RCC 7860 (cell line): ENCODE results near the gene CCDC197.

Experiments used
- DNase-seq: peaks from one replicate; pipeline ENCODE4 v3.0.0-alpha.2; 2015; ENCODE audit warnings: low spot score
- FAIRE-seq: peaks from 2 replicates; lab custom pipeline; 2012; peaks lifted over from hg19 to GRCh38; lab: Jason Lieb, UNC

CCDC197 gene

DNA sequence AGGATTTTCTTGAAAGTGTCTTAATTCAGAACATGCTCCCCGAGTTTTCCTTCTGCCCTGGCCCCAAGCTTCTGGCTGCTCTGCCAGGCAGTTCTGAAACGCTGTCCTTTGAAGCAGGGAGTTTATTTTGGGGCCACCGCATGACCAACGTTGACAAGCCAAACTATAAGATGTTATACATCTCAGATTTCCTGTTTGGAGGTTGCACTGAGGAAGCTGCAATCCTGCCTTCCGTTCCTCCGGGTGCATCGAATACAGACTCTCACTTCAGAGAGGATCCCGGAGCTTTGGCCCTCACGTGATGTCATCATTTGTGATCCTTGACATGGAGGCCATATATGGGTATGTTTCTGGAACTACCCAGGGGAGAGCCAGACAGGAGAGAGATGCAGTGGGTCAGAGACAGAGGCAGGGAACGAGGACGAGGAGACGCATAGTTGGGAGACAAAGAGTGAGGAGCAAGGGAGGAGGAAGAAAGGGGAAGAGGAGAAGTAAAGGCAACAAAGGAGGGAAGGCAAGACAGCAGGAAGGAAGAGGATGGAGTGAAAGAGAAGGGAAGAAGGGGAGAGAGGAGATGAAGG lies 20.5 kb upstream of the CCDC197 start, which contains the start of gene ASB2:
ASB2 (minus strand) TSS at position 94 of the 581 bp plus-strand sequence. CDS start 12,031 bp downstream, outside the sequence.
- FAIRE-seq (no peak), DNase-seq (no peak)

DNA sequence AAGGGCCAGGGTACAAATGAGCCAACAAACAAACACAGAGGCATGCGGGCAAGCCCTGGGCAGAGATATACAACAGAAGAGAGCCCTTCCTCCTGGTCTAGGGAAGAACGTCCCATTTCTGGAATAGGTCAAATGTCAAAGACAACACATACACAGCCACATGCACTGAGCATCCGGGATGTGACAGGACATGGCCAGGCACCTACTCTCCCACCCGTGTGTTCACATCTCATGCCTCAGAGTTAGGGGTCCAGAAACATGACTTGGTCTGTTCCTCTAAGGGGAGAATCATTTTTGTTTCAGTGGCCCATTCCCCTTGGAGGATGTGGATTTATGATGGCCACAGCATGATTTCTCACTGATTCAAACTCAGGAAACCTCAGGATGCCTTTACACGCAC lies 19.9 kb upstream of the CCDC197 start:
- DNase-seq (no peak), FAIRE-seq (no peak)

DNA sequence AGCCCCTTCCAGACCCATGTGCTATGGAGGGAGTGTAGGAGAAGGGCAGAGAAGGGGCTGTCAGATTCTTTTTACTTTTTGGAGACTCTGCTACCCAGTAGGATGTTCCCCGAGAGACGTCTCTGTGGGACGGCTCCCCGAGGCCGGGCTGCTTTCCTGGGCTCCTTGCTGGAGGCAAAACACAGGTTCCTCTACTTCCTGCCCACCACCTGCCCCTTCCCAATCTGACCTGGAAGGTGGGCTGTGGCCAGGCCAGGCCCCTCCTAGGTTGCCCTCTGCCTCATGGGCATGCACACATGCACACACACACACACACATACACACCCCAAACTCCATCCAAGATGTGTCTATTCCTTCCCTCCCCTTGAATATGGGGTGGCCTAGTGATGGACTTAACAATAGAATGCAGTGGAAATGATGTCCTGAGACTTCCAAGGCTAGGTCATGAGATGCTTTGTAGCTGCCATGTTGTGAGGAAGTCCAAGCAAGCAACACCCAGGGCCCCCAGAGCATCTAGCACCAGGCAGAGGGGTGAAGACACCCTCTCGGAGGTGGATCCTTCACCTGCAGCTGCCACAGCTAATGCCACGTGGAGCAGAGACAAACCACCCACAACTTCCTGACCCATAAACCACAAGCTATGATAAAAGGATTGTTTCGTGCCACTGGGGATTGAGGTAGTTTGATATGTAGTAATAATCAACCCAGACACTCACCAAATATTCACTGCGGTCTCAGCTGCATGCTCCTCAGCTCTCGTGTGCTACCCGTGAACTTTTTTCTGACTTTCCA lies 19.1 kb upstream of the CCDC197 start:
- peak; percentile 70 for DNase-seq
- FAIRE-seq, result peak; percentile 89

DNA sequence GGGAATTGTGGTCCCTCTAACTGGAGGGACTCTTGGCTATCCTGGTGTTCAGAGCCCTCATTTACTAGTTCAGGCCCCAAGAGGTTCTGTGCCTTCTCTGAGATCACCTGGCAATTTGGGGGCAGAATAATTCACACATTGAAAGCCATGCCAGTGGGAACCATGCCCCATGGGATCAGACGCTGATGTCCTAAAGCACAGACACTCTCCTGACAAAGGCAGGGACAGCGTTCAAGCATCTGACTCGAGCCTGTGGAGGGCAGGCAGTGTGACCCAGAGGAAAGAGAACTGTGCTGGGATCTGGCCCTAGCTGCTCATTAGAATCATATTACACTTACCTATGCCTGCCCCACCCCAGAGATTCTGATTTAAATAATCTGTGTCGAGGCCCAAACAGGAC lies 18.4 kb upstream of the CCDC197 start:
- DNase-seq (no peak), FAIRE-seq (no peak)

DNA sequence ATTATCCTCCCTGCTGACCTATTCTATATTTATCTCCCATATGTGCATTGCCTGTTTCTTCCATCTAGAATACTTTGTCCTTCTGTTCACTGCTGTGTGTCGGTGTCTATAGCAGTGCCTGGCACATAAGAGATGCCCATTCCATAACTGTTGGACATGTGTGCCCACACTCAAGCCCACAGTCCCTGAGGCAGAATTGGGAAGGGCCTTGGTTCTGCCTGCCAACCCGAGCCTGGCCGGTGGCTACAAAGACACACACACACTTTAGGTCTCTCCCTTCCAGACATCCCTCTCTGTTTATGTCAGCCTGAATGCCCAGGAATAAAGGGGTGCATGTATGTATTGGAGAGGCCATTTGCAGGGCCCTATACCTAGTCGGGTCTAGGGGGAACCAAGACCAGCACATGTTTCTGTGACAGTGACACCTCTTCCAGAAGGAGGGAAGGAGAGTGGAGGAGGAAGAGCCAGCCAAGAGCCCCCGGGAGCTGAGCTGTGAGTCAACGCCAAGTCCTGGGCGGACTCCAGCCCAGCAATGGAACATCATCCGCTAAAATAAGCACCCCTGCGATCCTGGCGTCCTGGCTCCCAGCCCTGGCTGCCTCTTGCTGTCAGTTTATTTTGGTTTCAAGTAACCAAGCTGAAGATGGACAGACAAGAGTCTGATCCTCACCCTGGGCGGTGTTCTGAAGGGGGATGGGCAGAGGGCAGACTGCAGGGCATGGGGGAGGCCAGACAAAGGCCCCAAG lies 16.5 kb upstream of the CCDC197 start:
- FAIRE-seq (no peak), DNase-seq (no peak)

DNA sequence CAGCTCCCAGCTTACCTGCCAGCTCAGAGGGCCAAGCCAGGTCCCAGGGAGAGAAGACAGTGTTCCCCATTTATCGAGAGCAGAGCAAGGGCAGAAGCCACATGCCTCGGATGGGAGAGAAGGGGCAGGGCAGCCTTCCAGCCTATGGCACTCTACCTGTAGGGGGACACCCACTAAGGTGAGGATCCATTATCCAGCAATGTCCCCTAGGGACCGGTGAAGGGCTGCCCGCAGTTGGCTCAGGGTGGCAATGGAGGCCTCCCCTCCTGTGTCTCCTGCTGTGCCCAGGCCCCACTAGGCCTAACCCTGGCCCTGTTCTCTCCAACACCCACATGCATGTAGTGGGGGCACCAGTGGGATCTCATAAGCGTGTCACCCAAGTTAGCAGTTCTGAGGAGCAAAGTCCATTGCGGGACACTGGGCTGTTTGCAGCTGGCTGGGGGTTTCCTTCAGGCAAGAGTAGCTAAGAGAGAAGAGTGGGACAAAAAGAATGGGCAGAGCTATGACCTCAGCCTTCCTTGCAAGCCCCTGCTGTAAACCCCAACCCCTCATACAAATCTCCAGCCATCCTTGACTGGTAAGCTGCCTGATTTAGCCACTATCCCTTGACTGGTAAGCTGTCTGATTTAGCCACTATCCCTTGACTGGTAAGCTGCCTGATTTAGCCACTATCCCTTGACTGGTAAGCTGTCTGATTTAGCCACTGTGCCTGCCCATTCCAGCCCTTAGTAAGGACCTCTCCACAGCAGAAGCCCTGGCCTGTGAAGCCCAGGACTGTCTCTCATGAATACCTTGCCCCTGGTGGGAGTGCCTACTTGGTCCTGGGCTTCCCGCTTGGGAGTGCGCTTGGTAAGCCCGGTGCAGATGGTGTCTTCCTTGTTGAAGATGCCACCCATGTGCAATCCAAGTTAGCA lies 15.5 kb upstream of the CCDC197 start:
- no peak for FAIRE-seq
- DNase-seq, result no peak

DNA sequence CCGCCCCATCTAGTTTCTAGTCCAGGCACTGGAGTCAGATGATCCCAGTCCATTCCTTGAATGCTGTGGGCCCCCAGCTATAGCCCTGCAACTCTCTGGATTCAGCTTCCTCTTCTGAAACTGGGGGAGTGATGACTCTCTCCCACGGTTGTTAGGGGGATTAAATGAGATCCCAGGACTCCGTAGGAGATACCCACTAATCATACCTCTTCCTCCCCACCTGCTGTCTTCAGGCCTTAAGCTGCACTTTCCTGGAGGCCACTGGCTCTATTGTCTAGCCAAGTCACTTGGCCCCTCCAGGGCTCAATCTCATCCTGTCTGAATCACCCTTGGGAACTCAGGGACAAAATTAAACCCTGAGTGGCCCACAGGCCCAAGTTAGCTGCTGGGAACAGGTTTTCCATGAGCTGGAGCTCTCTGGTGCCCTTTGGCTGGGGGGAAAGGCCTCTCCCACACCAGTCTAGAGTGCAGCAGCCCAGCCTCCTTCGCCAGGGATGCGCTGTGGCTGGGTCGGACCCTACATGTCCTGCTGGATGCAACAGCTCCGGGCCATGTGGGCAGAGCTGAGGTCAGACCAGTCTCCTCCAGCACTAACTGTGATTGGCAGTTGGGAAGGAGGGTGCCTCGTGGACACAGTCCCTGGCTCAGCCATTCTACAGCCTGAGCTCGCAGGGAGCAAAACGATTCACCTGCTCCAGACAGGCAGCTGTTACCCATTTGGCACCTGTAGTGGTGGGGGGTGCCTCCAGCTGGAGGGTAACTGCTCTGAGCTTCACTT lies 14.7 kb upstream of the CCDC197 start:
- no peak for DNase-seq
- FAIRE-seq, result no peak

DNA sequence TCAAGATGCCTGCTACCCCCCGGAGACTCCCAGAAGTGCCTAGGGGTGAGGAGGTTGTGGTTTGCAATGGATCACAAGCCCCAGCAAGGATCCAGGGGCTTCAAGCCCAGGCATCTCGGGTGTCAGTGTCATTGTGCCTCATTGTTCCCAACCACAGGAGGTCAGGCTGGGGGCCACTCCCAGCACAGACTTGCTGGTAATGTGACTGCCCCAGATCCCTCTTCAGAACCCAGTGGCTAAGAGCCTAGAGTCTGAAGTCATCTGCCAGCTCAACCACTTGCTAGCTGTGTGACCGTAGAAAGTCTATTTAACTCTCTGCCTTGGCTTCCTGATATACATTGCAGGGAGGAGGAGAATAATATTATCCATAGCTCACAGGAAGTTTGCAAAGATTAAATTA lies 13.0 kb upstream of the CCDC197 start:
- no peak for FAIRE-seq

DNA sequence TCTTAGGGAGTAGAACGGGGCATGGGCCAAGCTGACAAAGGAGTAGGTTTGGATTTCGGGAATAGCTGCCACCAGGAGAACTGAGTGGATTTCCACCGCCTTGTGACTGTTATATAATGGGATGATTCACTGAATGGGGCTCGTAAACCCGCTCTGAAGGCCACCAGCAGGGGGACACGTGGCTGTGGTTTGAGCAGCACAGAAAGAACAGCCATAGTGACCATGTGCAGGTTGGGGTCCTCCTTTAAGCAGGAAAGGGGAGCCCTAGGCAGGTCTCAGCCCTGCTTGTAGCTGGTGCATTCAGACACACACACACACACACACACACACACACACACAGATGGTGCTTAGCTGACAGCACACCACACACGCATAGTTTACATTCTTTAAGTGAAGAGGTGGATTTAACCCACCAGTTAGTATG lies 12.1 kb upstream of the CCDC197 start:
- no peak for FAIRE-seq
- peak; percentile 33 for DNase-seq

More for the DNA sequence above, 13.0 kb upstream of the CCDC197 start:
- peak; percentile 64 for DNase-seq

DNA sequence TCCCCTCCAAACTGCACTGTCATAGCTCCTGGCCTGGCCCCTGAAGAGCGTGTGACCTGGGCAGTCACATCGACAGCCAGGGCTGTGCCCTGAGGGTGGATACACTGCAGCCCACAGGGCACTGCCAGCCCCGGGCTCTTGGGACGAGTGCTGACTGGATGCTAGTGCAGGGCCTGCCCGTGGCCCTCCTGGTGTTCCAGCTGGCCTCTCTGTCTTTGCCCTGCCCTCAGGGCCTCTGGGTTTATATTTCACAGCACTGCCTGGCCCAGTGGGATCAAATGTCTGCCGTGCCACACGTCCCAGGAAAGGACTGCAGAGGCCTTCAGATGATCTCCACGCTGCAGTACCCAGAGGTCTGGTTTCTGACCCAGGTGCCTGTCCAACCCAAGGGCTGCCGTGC lies 10.1 kb upstream of the CCDC197 start:
- no peak for FAIRE-seq
- DNase-seq, result no peak

DNA sequence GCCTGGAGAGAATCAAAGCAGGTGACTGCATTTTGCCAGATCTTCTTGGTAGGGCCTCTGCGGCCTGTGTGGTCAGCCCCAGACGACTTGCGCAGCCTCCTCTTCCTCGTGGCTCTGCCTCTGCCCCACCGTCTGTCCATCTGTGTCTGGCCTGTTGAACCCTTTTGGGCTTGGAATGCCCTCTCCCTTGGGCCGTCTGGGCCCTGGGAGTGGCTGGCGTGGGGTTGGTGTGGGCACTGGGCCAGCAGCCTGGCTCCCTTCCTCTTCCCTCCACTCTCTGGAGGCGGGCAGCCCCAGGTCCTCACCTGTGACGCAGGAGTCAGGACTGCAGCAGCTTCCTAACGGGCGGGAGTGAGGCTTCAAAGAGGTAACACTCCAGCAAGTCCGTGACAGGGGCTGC lies 9.7 kb upstream of the CCDC197 start:
- no peak for FAIRE-seq
- no peak for DNase-seq

DNA sequence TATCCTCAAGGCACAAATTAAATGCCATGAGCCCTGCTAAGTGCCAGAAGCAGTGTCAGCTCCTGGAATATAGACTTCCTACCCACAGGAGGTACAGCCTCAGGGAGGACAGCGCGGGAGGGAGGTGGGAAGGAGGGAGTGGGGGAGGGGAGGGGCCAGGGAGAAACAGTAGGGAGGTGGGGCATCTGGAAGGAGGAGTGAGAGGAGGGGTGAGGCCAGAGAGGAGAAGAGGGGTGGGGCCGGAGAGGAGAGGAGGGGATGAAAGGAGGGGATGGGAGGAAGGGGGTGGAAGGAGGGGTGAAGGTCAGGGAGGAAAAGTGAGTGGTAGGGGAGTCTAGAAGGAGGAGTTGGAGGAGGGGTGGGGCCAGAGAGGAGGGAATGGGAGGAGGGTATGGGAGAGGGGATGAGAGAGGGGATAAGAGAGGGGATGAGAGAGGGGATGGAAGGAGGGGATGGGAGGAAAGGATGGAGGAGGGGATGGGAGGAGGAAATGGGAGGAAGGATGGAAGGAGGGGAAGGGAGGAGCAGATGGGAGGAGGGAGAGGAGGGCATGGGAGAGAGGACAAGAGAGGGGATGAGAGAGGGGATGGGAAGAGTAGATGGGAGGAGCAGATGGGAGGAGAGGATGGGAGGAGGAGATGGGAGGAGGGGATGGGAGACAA lies 9.2 kb upstream of the CCDC197 start:
- DNase-seq, result no peak
- no peak for FAIRE-seq

DNA sequence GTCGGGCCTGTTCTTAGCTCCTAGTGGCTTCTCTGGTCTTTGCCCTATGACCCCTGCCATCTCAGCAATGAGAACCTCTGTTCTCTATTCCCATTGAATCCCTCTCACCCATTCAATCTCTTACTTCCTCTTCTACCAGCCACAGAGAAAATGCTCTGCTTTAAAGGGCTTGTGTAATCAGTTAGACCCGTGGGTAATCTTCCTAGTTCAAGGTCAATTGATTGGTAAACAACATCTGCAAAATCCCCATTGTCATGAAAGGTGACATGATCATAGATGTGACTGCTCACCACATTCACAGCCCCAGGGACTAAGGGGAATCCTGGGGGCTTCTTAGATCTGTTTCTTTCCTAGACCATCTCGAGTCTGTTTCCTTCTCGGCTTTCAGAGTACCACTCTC lies 7.2 kb upstream of the CCDC197 start:
- DNase-seq (no peak), FAIRE-seq (no peak)

DNA sequence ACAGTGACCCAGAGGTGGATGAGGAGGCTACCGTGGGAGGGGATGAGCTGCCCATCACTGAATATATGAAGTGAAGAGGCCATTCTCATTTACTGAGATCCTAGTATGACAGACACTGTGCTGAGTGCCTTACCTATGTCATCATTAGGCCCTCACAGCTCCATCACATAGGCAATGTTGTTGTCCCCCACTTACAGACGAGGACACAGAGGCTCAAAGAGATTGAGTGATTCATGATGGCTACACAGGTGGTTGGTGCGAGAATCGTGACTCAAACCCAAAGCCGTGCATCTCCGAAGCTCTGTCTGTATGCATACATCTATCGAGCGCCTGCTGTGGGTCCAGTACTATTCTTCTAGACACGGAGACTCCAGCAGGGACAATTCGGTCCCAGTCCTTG lies 5.9 kb upstream of the CCDC197 start:
- FAIRE-seq, result no peak
- DNase-seq, result no peak

DNA sequence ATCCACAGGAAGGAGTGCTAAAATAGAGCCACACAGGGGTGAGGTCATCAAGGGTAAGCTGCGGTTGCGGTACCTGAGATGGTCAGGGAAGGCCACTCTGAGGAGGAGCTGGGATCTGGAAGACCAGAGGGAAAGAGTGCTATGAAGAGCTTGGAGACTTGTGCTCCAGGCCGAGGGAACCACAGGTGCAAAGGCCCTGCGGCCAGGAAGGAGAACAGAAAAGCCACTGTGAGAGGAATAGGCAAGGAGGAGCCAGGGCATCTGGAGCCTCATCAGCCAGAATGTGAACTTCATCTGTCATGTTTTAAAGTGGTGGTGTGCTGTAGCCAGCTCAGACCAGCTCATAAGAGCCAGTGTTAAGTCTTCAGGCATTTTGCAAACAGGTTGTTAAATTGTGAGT lies 5.5 kb upstream of the CCDC197 start:
- FAIRE-seq (no peak), DNase-seq (no peak)

DNA sequence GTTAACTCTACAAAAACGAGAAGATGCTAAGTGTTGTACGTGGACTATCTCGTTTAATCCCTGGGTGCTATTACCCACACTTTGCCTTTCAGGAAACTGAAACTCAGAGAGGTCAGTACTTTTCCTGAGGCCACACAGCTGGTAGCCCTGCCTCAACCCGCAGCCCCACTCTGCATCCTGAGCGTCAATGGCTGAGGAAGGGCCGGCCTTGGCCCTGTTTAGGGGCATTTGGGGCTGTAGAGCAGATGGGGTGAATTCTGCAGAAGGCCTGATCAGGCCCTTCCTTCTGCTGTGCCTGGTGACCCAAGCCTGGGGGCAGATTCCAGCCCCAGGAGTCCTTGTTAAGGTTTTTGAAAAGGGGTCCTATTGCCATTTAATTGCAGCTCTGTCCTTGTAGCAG lies 3.7 kb upstream of the CCDC197 start:
- no peak for DNase-seq
- FAIRE-seq, result no peak

DNA sequence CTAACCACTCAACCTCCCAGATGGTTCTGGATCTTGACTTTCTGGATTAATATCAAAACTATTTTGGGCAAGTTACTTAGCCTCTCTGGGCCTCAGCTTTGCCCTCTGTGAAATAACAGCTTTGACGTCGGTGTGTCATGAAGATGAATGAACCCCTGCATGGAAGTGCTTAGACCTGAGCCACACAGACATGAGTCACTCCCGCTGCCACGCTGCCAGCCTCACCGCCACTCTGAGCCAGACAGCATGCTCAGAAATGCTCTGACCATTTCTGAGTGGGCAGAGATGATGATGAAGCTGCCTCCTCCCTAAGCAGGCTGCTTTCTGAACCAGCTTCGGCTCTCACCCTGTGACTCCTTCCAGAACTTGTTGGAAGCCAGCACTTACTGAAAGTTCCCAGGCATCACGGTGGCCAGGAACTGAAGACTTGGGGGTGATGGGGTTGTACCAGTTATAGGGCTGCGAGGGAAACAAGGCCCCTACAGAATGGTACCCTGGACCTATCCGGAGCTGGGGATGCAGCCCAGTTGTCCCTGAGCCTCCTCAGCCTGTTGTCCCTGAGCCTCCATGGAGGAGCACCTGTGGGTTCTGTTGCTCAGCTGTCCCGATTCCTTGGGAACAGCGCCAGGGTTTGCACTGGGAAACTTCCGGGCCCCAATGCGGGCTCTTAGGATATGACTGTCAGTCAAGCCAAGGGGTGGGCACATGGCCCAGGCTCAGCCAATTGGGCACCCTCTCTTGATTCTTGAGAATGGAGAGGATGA lies 2.0 kb upstream of the CCDC197 start:
- DNase-seq (peak; percentile 82), FAIRE-seq (peak; percentile 83)

DNA sequence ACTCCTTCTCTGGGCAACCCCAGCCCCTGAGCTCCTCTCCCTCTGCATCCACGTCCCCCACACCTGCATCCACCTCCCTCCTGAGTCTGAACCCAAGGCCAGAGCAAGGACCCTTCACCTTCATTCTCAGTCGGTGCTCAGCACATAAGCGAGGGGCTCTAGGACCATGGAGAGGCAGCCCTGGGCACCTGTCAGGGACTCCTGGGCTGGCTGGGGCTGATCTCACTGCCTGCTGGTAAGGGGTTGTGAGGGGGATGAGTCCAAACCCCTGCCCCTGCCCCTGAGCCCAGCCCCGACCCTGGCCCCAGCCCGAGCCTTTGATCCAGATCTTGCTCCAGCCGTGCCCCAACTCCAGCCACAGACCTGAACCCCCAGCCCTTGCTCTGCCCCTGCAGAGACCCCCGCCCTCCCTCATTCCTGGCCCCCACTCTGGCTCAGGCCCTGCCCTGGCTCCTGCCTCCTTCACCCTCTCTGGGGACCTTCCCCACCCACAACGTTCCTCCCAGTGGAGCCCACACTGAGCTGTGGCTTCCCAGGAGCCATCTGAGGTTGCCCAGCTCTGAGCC lies 888 bp upstream of the CCDC197 start:
- DNase-seq, result no peak
- no peak for FAIRE-seq
